G401.6 (cell line): ENCODE data around the gene TMEM125.

Experiments
- FAIRE-seq: peaks from 2 replicates; lab custom pipeline; 2012; peaks lifted over from hg19 to GRCh38; lab: Jason Lieb, UNC

TMEM125 gene

DNA sequence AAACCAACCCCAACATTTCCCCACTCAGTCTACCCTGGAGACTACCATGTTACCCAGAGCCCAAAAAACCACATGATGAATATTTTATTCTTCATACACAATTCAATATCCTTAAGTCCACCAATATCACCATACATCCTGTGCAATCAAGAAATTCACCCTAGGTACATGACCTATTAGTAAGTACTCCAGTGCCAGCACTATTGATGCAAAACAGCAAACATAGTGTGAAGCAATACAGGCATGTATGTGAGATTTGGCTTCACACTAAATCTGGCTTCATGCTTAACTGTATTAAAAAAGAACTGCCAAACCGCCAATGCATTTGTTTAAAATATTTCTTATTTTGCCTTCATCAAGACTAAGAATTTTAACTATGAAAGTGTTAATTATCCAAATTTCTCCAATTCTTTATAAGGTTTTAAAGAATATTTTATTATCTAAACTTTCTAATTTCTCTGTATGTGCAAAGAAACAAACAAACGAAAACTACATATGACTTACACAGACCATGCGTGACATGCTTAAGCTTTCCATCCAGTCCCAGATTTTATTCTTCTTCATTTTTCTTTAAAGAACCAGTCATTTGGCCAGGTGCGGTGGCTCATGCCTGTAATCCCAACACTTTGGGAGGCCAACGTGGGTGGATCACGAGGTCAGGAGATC, 22.4 kb upstream of the TMEM125 start:
- no peak for FAIRE-seq

- no peak for FAIRE-seq
Observed at GRCh38 chr1:43250351-43250761, 19.4 kb upstream of the TMEM125 start.

- no peak for FAIRE-seq
Observed at GRCh38 chr1:43251024-43251423, 18.8 kb upstream of the TMEM125 start.

DNA sequence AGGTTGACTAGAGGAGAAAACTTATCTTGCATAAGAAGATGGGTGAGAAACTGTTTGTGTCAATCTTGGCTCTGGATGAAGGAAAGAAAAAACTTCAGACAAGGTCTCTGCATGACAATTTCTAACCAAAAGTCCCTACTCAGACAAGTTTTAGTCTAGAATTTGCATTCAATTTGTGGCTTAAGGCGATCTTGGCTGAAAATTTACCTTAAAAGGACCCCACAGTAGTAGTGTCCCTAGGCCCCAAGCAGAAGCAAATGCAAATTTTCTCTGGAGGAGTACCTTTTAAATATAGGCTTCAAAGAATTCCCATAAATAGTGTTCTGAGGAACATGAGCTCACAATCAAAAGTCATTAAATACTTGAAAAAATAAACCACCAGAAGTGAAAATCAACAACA, 17.6 kb upstream of the TMEM125 start:
- no peak for FAIRE-seq

DNA sequence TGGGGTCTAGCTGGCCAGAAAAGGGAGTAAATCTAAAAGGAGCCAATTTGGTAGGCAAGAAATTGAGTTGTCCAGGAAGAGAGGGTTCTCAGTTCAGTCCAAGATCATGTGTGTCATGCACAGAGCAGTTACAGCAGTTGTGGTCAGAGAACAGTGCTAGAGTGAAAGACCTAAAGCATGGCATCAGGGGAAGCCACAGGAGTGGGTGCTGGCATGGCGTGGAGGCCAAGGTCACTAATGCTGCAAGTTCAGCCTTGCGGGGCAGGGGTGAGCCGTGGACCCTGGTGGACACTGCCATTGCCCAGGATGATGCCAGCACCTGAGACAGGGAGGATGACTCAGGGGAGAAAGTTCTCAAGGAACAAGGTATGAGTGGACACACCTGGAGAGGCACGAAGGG, 16.6 kb upstream of the TMEM125 start:
- no peak for FAIRE-seq

GRCh38 chr1:43253876-43254275, 15.9 kb upstream of the TMEM125 start:
- no peak for FAIRE-seq

DNA sequence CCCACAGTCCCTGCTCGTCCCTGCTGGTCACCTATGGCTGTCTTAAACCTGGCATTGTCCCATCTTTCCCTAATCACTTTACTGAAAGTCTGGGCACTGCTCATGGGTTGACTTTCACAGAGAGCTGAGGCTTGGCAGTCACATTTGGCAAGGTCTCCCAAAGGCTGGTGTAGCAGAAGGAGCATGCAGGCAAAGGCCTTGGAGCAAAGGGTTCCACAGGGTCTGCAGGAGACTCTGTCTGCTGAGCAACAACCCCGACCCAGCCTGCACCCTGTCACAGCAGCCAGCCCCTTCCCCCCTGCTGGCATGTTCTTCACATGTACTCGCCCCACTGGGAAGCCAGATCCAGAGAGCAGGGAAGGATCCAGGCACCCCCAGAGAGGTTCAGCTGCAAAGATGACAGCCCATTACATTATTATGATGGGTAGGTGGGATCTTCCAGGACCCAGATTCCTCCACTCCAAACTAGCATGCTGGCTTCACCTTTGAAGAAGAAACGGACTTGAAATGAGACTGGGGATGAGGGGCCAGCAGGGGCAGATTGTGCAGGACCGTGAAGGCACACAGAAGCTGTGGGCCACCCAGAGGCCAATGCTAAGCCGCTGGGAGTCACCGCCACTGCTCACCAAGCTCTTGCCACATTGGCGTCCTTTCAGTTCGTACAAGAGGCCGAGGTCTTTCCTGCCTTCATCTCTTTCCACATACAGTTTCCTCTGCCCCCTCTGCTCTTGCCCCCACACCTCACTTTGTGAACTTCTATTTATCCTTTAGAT, 14.2 kb upstream of the TMEM125 start:
- FAIRE-seq = no peak

DNA sequence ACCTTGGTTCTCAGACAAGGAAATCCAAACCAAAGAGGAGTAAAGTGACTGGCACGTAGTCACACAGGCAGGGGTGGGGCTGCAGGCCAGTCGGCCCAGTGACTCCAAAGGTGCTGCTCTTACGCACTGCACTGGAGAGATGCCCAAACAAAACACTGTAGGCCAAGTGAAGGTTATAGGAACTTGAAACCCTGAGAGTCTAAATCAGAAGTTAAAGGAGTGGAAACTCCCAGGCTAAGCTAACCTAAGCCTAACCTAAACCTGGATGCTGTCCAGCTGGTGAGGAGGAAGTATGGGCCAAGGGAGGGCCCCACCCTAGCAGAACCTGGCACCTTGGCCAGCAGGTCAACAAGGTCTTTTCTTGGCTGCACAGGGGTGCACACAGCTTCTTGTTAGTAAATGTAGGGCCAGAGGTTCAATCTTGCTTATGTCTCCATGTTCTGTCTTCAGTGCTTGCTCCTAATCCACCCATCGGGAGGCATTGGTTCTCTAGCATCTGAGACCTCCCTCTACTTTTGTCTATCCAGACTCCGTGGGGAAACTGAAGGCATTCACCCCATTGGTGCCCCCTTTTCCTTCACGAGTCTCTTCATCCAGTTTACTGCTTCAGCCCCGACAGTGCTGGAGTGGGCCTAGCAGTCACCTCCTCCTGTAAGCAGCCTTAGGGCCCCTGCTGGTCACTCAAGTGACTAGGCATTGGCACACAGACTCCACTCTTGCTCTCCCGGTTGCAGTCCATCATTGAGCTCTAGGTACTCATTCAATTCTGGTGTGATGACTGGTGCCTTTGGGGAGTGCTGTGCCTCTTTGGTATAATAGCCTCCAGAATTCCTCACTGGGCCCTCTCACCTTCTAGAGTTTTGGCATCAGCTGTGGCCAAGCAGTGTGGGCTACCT, 12.9 kb upstream of the TMEM125 start:
- FAIRE-seq = no peak

DNA sequence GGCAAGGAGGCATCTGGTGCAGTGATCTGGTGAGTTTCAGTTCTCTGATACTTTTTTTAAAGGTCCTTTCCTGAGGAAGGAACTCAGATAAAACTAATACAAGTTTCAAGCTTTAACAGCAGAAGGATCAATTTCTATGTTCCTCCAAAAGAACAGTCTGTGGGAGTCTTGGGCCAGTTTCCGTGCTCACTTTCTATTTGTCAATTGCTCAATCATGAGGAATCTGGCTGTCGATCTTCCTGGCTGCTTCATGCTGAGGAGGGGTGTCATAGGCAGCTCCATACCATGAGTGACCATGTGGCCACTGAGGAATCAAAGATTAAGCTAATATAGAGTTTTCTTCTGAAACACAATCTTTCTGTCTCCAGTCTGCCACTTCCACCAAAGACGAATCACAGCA, 11.4 kb upstream of the TMEM125 start:
- FAIRE-seq = no peak

DNA sequence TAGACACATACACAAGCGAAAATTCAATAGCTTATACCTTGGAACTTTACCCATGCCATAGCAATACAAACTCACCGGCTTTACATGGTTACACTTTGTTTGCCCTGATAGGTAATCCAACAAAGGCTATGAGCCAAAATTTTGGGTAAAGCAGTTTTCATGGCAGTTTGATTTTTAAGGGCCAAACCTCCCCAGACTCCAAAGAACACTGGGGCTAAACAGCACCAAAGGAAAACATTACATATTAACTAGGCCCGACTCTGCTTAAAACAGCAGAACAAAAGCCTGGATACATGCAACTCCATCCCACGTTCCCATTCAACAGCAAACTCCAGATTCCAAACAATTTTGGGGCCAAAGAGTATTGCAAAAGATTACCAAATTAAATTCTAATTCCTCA, 4.4 kb upstream of the TMEM125 start:
- no peak for FAIRE-seq

DNA sequence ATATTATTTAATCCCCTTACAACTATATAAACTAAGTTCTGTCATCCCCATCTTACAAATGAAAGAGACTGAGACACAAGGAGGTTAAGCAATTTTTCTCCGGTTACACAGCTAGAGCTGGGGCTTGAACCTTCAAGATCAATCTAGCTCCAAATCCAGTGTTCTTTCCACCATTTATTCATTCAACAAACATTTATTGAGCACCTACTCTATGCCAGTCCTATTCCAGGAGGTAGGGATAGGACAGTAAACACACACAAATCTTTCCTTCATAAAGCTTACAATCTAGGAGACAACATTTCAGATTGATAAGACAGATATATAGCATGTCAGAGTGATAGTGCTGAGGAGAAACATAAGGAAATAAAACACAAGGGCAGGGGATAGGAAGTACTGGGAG, 2.9 kb upstream of the TMEM125 start:
- no peak for FAIRE-seq

DNA sequence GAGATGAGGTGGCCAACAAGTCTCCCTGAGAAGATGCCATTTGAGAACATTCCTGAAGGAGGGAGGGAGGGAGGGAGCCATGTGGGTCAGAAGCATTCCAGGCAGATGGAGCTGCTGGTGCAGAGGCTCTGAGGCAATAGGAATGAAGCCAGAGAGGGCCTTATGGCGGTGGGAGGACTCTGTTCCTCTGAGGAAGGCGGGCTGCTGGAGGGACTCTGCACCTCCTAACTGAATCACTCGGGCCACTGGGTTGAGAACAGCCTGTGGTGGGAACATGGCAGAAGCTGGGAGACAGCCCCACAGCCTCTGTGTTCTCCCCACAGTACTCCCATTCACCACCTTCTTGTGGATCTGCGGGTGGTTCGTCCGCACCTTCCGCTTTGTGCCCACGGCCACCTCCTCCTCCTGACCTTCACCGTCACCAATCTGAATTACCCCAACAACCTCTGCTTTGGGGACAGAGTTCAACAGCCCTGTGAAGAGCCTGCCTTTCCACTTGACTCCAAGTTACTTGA, 2.4 kb upstream of the TMEM125 start:
- FAIRE-seq = no peak

GRCh38 chr1:43267818-43268425, 1.9 kb upstream of the TMEM125 start:
- no peak for FAIRE-seq

DNA sequence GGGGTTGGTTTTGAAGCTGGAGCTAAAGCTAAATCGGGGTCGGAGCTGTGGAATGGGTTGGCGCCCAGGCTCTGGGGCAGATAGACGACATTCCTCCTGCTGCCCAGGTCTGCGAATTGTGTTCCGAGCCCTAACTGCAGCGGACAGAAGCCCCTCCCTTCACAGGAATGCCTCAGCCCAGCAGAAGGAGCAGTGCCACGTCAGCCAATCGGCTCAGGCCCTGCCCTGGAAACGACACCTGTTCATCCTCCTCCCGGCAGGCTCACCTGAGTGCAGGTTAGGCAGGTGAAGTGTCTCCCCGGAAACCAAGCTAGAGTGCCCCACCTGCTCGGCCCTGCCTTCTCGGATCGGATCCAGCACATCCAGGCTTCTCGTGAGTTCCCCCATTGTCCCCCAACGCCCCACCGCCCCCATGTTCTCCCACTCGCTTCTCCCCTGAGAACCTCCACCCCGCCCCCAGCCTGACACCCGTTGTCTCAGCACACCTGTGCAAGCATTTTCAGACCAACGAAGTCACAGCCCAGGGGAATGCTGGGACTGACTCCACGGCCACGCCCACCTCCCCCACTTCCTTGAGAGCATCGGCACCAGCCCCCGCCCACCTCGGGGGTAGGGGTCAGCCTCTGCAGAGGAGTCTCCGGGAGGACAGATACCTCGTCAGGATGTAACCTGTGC, 775 bp downstream of the TMEM125 start:
- FAIRE-seq = no peak

DNA sequence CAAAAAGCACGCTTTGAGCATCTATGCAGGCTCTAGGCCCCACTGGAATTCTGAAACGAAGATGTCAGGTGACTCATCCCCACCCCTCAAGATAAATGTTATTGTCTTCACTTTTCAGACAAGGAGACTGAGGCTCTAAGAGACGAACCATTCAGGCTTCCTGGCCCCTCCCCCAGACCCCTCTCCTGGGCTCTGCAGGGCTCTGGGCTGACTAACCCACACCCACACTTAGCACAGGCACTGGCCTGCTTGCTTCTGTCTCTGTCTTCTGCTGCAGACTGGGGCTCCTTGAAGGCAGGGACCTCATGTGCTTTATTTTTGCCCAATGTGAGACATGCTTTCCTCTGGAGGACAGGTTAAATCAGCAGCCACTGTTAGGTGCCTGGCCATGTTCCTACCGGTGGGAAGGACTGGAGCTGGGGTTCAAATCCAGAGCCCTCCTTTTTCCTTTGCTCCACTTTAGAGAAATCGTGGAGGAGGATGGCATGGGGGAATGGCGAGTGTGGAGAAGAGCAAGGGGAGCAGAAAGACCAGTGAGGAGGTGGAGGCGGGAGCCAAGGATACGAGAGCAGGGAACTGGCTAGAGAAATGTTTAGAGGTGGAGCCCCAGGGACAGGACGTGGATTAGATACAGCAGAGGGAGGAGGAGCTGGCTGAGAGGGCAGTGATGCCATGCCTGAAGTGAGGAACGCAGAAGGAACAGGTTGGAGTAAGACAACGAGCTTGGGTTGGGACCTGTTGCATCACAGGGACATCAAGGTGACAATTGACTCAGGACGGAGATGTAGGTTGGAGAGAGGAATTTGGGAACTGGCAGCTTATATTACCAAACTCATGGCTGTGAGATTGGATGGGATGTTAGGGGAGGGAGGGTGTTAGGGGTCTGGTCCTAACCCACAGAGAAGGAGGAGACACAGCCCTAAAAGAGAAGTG, 1.7 kb downstream of the TMEM125 start:
- FAIRE-seq = no peak

DNA sequence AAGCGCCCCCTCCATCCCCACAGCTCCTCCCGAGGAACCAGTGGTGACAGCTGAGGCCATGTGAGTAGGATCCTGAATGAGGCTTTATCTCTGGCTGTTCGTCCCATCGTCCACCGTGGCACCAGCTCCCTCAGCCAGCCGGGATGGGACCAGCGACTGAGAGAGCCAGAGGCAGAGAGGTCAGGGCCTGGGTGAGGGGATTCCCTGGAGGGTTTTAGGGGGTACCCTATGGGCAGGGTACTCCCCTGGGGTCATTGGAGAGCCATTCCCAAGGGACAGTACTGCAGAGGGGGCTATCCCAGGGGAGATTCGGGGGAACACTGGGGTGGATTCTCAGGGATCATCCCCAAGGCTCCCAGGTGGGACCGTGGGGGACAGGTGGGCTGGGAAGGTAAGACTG, 2.4 kb downstream of the TMEM125 start:
- no peak for FAIRE-seq

- no peak for FAIRE-seq
Observed at GRCh38 chr1:43272576-43273571, 3.1 kb downstream of the TMEM125 start.

DNA sequence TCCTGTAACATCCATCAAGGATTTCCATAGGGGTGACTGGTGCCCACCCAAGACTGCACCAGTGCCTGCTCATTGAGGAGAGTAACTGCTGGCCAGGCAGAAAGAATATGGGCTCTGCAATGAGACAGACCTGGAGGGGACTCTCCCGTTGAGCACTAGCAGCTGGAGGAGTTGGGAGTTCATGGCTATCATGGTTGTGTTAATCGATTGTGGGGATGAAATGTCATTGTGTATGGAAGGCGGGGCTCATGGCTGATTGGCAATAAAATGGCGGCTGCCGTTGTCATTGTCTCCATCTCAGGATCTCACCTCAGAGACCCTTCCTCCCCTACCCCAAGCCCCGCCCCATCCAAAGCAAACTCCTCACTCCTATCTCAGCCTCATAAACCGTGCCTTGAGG, 3.9 kb downstream of the TMEM125 start:
- FAIRE-seq = no peak

DNA sequence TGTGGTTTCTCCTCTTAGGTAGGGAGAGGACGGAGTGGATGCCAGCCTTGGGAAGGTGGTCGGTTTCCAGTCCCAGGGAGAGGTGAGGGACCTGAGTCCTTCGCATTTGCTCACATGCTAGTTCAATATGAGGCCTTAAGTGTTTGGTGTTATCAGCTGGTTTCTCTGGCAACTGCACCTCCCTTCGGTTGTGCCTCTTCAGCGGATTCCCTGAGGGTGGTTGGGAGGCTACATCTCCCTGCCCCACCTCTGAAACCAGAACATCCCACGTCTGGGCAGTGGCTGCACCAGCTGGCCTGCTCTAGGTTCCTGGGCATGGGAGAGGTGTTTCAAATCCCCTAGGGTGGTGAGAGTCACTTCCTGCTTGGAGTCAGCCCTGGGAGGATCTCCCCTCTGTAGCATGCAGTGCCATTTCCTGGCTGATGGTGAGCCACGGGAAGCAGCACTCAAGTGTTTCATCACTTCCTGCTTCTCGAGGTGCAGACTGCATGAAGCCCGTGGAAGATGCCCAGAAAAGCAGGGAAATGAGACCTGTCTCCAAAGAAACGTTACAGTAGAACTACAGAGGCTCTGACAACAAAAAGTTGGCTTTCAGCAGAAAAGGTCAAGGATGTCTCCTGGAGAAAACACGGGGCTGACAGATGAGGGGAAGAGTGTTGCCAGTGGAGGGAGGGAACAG, 4.5 kb downstream of the TMEM125 start:
- FAIRE-seq = no peak
